Measurements from ENCODE around the gene DIPK1A.

The DIPK1A gene

DNA sequence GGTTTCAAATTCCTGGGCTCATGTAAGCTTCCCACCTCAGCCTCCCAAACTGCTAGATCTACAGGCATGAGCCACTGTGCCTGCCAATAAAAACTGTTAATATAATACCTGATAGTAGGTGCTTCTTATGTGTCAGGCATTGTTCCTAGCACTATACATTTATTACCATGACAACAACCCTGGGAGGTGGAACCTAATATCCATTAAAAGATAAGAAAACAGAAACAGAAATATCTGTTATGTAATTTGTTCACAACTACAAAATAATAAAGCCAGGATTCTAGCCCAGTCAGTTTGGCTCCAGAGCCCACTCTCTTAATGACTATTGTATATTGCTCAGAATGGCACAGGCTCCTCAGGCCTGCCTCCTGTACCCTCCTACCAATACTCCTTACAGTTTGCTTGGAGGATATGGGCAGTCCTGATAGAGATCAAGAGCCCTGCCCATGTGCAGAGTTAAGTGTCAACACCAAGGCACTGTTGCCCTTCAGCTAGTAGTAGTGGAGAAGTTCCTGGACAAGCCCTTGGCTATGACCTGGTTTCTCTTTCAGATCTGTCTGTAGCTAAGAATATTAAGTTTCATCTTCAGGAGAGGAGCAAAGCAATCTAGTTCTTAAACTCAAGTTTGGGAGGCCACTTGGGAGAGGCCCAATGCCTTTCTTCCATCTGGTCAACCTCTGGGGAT lies 107.0 kb downstream of the DIPK1A start:
- H3K4me1 ChIP-seq (ENCODE audit: control insufficient read depth, insufficient read depth, low read length), result no peaks in the 10 kb centered on the region
- POLR2A ChIA-PET, result interaction anchor here (1.2 kb wide), 1 partner anchor 23 kb away, joined by 3 read pairs; the partner anchor contains the start of gene RPL5
- TF ChIP-seq ZXDB (tag by site-specific recombination; IDR thresholded peaks at IDR 0.05), result no peak
- TF ChIP-seq ZNF558 (tag by site-specific recombination; IDR thresholded peaks at IDR 0.05), result no peak
- no peak for TF ChIP-seq ZNF211 (tag by site-specific recombination; IDR thresholded peaks at IDR 0.05; ENCODE audit: low read depth)
- no peak for TF ChIP-seq ZNF423 (tag by site-specific recombination; IDR thresholded peaks at IDR 0.05)
- TF ChIP-seq, protein P1, sequence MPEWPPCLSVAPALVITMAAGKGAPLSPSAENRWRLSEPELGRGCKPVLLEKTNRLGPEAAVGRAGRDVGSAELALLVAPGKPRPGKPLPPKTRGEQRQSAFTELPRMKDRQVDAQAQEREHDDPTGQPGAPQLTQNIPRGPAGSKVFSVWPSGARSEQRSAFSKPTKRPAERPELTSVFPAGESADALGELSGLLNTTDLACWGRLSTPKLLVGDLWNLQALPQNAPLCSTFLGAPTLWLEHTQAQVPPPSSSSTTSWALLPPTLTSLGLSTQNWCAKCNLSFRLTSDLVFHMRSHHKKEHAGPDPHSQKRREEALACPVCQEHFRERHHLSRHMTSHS (tag by site-specific recombination; IDR thresholded peaks at IDR 0.05), result no peak
- TF ChIP-seq ZFP41 (tag by site-specific recombination; IDR thresholded peaks at IDR 0.05; ENCODE audit: borderline replicate concordance), result no peak
- TF ChIP-seq TCF7L2 (IDR thresholded peaks at IDR 0.05; ENCODE audit: borderline replicate concordance, low read depth, low read length), result no peak
- TF ChIP-seq ZNF2 (tag by site-specific recombination; IDR thresholded peaks at IDR 0.05), result no peak
- no peak for TF ChIP-seq ZBTB7A (tag by site-specific recombination; IDR thresholded peaks at IDR 0.05; ENCODE audit: low read depth)
- TF ChIP-seq ZNF350 (tag by site-specific recombination; IDR thresholded peaks at IDR 0.05), result no peak
- no peak for TF ChIP-seq YY2 (tag by site-specific recombination; IDR thresholded peaks at IDR 0.05)
- TF ChIP-seq ZNF24 (tag by site-specific recombination; IDR thresholded peaks at IDR 0.05), result no peak
- TF ChIP-seq GLI4 (tag by site-specific recombination; IDR thresholded peaks at IDR 0.05), result no peak
- CTCF ChIA-PET, result interaction anchor here (1.0 to 9.2 kb wide), 4 partner anchors 14 to 139 kb away, joined by 3 to 216 read pairs (median 4); no protein-coding TSS in a partner anchor
- no peak overlapping the region for H3K27ac ChIP-seq (ENCODE audit: extremely low read depth, low read depth, low read length)
- H3K4me3 ChIP-seq (ENCODE audit: low read depth, low read length), result no peak overlapping the region
- H3K9me3 ChIP-seq (ENCODE audit: control insufficient read depth, insufficient read depth, low read depth, low read length), result no peaks in the 10 kb centered on the region
- H3K36me3 ChIP-seq (ENCODE audit: control insufficient read depth in 2 of 2, insufficient read depth in 1 of 2, low read length in 2 of 2), result no peaks in the 10 kb centered on the region; a peak in 1 of 3 replicates

DNA sequence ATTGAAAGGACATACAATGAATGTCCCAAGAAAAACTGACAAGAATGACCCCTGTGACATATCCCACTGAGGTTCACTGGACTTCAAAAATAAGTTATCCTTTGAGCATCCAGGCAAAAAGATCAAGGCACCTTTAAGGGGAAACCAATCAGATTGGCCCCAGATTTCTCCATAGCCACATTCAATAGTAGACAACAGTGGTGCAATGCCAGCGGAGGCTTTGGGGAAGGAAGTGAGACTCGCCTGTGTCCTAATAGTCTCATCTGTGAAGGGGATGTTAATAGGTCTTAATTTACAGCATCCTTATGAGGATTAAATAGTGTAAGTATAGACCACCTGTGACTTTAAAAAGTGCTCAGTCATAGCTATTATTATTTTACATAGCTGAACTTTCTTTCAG lies 108.0 kb downstream of the DIPK1A start:
- Histone ChIP-seq H3K36me3 (ENCODE audit: control insufficient read depth in 2 of 2, insufficient read depth in 1 of 2, low read length in 2 of 2) (no peaks in the 10 kb centered on the region; a peak in 1 of 3 replicates), H3K4me3 (ENCODE audit: low read depth, low read length) (no peak overlapping the region), H3K27ac (ENCODE audit: extremely low read depth, low read depth, low read length) (no peak overlapping the region), H3K4me1 (ENCODE audit: control insufficient read depth, insufficient read depth, low read length) (no peaks in the 10 kb centered on the region), H3K9me3 (ENCODE audit: control insufficient read depth, insufficient read depth, low read depth, low read length) (no peaks in the 10 kb centered on the region)
- POLR2A ChIA-PET, result interaction anchor here (1.0 kb wide), 1 partner anchor 22 kb away, joined by 3 read pairs; the partner anchor contains the start of gene RPL5
- CTCF ChIA-PET, result interaction anchor here (0.7 to 9.2 kb wide), 2 partner anchors 140 to 325 kb away, joined by 3 to 216 read pairs; no protein-coding TSS in a partner anchor
- TF ChIP-seq ZFP37 (tag by site-specific recombination; IDR thresholded peaks at IDR 0.05) (no peak), ZNF214 (tag by site-specific recombination; IDR thresholded peaks at IDR 0.05; ENCODE audit: borderline replicate concordance) (no peak), ZNF621 (tag by site-specific recombination; IDR thresholded peaks at IDR 0.05) (no peak), SP2 (tag by site-specific recombination; IDR thresholded peaks at IDR 0.05) (no peak), ZNF157 (tag by site-specific recombination; IDR thresholded peaks at IDR 0.05) (no peak), TCF7L2 (IDR thresholded peaks at IDR 0.05; ENCODE audit: borderline replicate concordance, low read depth, low read length) (no peak), ZNF140 (tag by site-specific recombination; IDR thresholded peaks at IDR 0.05) (no peak), ZNF530 (tag by site-specific recombination; IDR thresholded peaks at IDR 0.05; ENCODE audit: low read depth) (no peak), ZNF394 (tag by site-specific recombination; IDR thresholded peaks at IDR 0.05; ENCODE audit: borderline replicate concordance) (no peak)
- TF ChIP-seq, protein P2, sequence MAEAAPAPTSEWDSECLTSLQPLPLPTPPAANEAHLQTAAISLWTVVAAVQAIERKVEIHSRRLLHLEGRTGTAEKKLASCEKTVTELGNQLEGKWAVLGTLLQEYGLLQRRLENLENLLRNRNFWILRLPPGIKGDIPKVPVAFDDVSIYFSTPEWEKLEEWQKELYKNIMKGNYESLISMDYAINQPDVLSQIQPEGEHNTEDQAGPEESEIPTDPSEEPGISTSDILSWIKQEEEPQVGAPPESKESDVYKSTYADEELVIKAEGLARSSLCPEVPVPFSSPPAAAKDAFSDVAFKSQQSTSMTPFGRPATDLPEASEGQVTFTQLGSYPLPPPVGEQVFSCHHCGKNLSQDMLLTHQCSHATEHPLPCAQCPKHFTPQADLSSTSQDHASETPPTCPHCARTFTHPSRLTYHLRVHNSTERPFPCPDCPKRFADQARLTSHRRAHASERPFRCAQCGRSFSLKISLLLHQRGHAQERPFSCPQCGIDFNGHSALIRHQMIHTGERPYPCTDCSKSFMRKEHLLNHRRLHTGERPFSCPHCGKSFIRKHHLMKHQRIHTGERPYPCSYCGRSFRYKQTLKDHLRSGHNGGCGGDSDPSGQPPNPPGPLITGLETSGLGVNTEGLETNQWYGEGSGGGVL (tag by site-specific recombination; IDR thresholded peaks at IDR 0.05), result no peak
- TF ChIP-seq, protein P3, sequence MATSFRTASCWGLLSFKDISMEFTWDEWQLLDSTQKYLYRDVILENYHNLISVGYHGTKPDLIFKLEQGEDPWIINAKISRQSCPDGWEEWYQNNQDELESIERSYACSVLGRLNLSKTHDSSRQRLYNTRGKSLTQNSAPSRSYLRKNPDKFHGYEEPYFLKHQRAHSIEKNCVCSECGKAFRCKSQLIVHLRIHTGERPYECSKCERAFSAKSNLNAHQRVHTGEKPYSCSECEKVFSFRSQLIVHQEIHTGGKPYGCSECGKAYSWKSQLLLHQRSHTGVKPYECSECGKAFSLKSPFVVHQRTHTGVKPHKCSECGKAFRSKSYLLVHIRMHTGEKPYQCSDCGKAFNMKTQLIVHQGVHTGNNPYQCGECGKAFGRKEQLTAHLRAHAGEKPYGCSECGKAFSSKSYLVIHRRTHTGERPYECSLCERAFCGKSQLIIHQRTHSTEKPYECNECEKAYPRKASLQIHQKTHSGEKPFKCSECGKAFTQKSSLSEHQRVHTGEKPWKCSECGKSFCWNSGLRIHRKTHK (tag by site-specific recombination; IDR thresholded peaks at IDR 0.05), result no peak
- TF ChIP-seq, protein P4, sequence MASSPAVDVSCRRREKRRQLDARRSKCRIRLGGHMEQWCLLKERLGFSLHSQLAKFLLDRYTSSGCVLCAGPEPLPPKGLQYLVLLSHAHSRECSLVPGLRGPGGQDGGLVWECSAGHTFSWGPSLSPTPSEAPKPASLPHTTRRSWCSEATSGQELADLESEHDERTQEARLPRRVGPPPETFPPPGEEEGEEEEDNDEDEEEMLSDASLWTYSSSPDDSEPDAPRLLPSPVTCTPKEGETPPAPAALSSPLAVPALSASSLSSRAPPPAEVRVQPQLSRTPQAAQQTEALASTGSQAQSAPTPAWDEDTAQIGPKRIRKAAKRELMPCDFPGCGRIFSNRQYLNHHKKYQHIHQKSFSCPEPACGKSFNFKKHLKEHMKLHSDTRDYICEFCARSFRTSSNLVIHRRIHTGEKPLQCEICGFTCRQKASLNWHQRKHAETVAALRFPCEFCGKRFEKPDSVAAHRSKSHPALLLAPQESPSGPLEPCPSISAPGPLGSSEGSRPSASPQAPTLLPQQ (tag by site-specific recombination; IDR thresholded peaks at IDR 0.05), result no peak
- TF ChIP-seq, protein P5, sequence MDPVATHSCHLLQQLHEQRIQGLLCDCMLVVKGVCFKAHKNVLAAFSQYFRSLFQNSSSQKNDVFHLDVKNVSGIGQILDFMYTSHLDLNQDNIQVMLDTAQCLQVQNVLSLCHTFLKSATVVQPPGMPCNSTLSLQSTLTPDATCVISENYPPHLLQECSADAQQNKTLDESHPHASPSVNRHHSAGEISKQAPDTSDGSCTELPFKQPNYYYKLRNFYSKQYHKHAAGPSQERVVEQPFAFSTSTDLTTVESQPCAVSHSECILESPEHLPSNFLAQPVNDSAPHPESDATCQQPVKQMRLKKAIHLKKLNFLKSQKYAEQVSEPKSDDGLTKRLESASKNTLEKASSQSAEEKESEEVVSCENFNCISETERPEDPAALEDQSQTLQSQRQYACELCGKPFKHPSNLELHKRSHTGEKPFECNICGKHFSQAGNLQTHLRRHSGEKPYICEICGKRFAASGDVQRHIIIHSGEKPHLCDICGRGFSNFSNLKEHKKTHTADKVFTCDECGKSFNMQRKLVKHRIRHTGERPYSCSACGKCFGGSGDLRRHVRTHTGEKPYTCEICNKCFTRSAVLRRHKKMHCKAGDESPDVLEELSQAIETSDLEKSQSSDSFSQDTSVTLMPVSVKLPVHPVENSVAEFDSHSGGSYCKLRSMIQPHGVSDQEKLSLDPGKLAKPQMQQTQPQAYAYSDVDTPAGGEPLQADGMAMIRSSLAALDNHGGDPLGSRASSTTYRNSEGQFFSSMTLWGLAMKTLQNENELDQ (tag by site-specific recombination; IDR thresholded peaks at IDR 0.05; ENCODE audit: low read depth), result no peak
- TF ChIP-seq, protein P6, sequence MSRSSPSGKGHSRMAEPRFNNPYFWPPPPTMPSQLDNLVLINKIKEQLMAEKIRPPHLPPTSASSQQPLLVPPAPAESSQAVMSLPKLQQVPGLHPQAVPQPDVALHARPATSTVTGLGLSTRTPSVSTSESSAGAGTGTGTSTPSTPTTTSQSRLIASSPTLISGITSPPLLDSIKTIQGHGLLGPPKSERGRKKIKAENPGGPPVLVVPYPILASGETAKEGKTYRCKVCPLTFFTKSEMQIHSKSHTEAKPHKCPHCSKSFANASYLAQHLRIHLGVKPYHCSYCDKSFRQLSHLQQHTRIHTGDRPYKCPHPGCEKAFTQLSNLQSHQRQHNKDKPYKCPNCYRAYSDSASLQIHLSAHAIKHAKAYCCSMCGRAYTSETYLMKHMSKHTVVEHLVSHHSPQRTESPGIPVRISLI (tag by site-specific recombination; IDR thresholded peaks at IDR 0.05), result no peak

All from HEK293 (cell line).